ENCODE measurements around the gene SLX4.
A peak's percentile ranks its signal among the peaks of the same experiment; 100 is the strongest.
"Not testable (repeated sequence)": the region's sequence is repeated elsewhere in the genome, so short reads cannot be mapped to it uniquely, and the experiment has no call there.

Gene SLX4, protein sequence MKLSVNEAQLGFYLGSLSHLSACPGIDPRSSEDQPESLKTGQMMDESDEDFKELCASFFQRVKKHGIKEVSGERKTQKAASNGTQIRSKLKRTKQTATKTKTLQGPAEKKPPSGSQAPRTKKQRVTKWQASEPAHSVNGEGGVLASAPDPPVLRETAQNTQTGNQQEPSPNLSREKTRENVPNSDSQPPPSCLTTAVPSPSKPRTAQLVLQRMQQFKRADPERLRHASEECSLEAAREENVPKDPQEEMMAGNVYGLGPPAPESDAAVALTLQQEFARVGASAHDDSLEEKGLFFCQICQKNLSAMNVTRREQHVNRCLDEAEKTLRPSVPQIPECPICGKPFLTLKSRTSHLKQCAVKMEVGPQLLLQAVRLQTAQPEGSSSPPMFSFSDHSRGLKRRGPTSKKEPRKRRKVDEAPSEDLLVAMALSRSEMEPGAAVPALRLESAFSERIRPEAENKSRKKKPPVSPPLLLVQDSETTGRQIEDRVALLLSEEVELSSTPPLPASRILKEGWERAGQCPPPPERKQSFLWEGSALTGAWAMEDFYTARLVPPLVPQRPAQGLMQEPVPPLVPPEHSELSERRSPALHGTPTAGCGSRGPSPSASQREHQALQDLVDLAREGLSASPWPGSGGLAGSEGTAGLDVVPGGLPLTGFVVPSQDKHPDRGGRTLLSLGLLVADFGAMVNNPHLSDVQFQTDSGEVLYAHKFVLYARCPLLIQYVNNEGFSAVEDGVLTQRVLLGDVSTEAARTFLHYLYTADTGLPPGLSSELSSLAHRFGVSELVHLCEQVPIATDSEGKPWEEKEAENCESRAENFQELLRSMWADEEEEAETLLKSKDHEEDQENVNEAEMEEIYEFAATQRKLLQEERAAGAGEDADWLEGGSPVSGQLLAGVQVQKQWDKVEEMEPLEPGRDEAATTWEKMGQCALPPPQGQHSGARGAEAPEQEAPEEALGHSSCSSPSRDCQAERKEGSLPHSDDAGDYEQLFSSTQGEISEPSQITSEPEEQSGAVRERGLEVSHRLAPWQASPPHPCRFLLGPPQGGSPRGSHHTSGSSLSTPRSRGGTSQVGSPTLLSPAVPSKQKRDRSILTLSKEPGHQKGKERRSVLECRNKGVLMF (N-terminal part only)

DNA sequence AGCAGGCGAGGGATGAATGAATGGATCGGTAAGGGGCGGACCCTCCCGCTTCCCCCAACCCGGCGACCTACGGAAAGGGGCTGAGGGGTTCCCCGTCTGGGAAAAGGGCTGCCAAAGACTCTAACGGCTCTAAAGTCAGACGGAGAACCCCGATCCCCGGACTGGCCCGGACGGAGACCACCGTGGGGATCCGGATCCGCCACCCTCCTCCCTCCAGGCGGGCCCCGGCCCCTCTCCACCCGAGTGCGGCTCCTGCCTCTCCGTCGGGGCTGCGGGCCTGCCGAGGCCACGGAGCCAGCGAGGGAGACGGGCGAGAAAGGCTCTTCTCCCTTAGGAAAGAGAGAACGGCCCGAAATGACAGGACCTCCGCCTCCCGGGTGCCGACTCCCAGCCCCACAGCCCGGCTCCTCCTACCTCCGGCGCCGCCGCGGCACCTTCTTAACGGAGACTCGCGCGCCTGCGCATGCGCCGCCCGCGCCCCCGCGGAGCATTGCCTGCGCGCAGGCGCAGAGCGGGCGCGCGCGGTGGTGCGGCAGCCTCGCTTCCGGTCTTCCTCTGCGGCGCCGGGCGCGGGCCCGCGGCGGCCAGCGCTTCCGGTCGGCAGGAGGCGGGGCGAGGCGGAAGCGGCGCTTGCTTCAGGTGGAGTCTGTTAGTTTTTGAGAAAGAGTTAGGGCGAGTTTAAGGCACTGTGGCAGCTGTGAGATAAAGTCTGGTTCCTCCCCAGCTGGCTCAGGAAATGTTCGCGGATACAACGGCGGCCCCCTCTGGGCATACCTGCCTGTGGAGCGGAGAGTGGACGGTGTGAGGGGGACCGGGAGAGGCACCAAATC, at the start of gene SLX4:
TSS of gene SLX4 (minus strand) at position 461 of the 830 bp plus-strand sequence. CDS start 2,642 bp downstream, outside the sequence.
- TF ChIP-seq, protein P1, sequence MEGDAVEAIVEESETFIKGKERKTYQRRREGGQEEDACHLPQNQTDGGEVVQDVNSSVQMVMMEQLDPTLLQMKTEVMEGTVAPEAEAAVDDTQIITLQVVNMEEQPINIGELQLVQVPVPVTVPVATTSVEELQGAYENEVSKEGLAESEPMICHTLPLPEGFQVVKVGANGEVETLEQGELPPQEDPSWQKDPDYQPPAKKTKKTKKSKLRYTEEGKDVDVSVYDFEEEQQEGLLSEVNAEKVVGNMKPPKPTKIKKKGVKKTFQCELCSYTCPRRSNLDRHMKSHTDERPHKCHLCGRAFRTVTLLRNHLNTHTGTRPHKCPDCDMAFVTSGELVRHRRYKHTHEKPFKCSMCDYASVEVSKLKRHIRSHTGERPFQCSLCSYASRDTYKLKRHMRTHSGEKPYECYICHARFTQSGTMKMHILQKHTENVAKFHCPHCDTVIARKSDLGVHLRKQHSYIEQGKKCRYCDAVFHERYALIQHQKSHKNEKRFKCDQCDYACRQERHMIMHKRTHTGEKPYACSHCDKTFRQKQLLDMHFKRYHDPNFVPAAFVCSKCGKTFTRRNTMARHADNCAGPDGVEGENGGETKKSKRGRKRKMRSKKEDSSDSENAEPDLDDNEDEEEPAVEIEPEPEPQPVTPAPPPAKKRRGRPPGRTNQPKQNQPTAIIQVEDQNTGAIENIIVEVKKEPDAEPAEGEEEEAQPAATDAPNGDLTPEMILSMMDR (IDR thresholded peaks at IDR 0.05; ENCODE audit: low read depth, low read length), result no peak
- peak within 1 kb of the TSS; percentile 98 for H3K4me3 ChIP-seq (ENCODE audit: low read depth, low read length)

GRCh38 chr16:3659251-3659650, 47.8 kb upstream of the SLX4 start:
- TF ChIP-seq, protein P1 (IDR thresholded peaks at IDR 0.05; ENCODE audit: low read depth, low read length), result no peak
- H3K4me3 ChIP-seq (ENCODE audit: low read depth, low read length), result no peak overlapping the region

GRCh38 chr16:3656491-3657468, 45.4 kb upstream of the SLX4 start:
- no peak overlapping the region for H3K4me3 ChIP-seq (ENCODE audit: low read depth, low read length)
- TF ChIP-seq, protein P1 (IDR thresholded peaks at IDR 0.05; ENCODE audit: low read depth, low read length), result no peak

DNA sequence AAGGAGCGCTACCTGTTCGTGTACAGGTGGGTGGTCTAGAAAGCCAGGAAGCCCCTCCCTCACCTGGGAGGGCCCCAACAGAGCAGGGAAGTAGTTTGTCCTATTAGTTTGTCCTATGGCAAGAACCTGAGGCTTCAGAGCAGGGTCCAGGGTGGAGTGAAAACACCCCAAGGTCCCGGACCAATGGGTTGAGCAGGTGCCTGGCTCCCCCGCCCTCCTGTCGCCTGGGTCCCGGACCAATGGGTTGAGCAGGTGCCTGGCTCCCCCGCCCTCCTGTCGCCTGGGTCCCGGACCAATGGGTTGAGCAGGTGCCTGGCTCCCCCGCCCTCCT, 44.7 kb upstream of the SLX4 start:
- not testable (repeated sequence) for H3K4me3 ChIP-seq (ENCODE audit: low read depth, low read length)

DNA sequence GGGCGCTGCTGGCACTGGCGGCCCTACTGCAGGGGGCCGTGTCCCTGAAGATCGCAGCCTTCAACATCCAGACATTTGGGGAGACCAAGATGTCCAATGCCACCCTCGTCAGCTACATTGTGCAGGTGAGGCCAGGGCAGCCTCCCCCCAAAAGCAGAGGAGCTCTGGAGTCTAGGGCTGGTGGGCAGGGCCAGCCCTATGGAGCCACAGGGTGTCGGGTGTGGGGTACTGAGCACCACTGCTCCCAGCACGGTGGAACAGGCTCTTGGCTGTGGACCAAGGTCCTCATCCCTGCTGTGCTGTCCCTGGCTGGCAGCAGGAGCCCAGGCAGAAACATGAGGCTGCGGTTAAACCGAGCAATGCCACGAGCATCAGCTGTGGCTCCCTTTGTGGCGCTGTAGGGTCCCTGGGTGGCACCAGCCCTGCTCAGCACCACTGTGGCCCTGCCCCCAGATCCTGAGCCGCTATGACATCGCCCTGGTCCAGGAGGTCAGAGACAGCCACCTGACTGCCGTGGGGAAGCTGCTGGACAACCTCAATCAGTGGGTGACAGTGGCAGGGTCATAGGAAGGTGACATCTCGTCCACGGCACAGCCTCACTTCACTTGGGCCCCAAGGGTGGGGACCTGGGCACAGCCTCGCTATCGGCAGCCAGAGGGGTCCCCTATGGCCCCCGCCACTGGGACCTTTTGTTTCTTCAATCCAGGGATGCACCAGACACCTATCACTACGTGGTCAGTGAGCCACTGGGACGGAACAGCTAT, 44.2 kb upstream of the SLX4 start:
- H3K4me3 ChIP-seq (ENCODE audit: low read depth, low read length), result no peak overlapping the region
- TF ChIP-seq, protein P1 (IDR thresholded peaks at IDR 0.05; ENCODE audit: low read depth, low read length), result no peak

DNA sequence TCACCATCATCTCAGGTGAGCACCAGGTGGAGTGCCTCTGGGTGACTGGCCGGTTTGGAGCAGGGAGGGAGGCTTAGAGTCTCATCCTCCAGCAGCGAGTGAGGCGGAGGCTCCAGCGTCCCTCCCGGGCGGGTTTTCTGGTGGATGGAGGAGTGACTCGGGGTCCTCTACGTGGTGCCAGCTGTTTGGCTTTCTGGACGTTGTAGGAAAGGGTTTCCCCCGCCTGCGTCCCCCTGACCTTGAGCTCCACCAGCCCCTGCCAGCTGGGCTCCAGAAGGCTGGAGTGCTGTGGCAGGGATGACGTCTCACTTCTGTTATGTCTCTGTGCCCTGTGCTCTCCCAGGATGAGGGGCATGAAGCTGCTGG, 43.6 kb upstream of the SLX4 start:
- TF ChIP-seq, protein P1 (IDR thresholded peaks at IDR 0.05; ENCODE audit: low read depth, low read length), result no peak
- no peak overlapping the region for H3K4me3 ChIP-seq (ENCODE audit: low read depth, low read length)

Measured in WI38 (cell line).